H1 (cell line): ENCODE measurements around the gene TMEM271. TPM values are rescaled to one million over a fixed set of nuclear protein-coding genes. Genes with fewer than 3 reads are reported as not detected.

ENCODE experiments used
- CTCF ChIA-PET: fragments of 300-600 bp; sonication (Branson Sonifier 250); formaldehyde crosslinking; loops from one replicate; lab custom pipeline; 2021; ENCODE audit not compliant: partially characterized antibody; lab: Charles Lee
- POLR2A ChIA-PET: fragments of 300-600 bp; sonication (Branson Sonifier 250); formaldehyde crosslinking; loops from one replicate; lab custom pipeline; 2021; ENCODE audit warnings: inconsistent platforms; ENCODE audit not compliant: partially characterized antibody; lab: Charles Lee
- DNase-seq, 2 experiments: peaks; one replicate each; pipeline versions ENCODE4 v3.0.0 to v3.0.0-alpha.2; 2010 to 2022; ENCODE audit warnings: low spot score in 2 of 2, low read depth in 1 of 2, mixed read lengths in 1 of 2
- FAIRE-seq: peaks from 2 replicates; lab custom pipeline; 2011; peaks lifted over from hg19 to GRCh38; lab: Jason Lieb, UNC
- H2AFZ ChIP-seq: 2 replicates; pipeline ENCODE4 v1.8.1; 2012; ENCODE audit warnings: low read length, inconsistent platforms
- H2AK5ac ChIP-seq: 2 replicates; pipeline ENCODE4 v1.6.1; 2013; ENCODE audit warnings: low read depth, low read length
- H2BK120ac ChIP-seq: replicated peaks from 2 replicates; pipeline ENCODE3; 2013; ENCODE audit warnings: low read depth, low read length, inconsistent platforms
- H2BK12ac ChIP-seq: 2 replicates; pipeline ENCODE4 v1.6.1; 2013; ENCODE audit warnings: low read depth, low read length
- H2BK15ac ChIP-seq: 2 replicates; pipeline ENCODE4 v1.6.1; 2013; ENCODE audit warnings: low read length
- H2BK20ac ChIP-seq: 2 replicates; pipeline ENCODE4 v1.6.1; 2013; ENCODE audit warnings: low read length
- H2BK5ac ChIP-seq: 2 replicates; pipeline ENCODE4 v1.6.1; 2013; ENCODE audit warnings: low read depth, low read length
- H3K14ac ChIP-seq: 2 replicates; pipeline ENCODE4 v1.6.1; 2013; ENCODE audit warnings: inconsistent platforms; ENCODE audit not compliant: insufficient read length
- H3K18ac ChIP-seq: 2 replicates; pipeline ENCODE4 v1.6.1; 2013; ENCODE audit warnings: low read length; ENCODE audit errors: extremely low read depth
- H3K23ac ChIP-seq: 2 replicates; pipeline ENCODE4 v1.6.1; 2013; ENCODE audit warnings: inconsistent platforms; ENCODE audit not compliant: insufficient read length
- H3K23me2 ChIP-seq: 2 replicates; pipeline ENCODE4 v1.6.1; 2013; ENCODE audit warnings: low read depth, low read length
- H3K27ac ChIP-seq: 2 replicates; pipeline ENCODE4 v1.6.1; 2011; ENCODE audit warnings: low read depth, low read length, inconsistent platforms
- H3K27me3 ChIP-seq, 4 experiments: replicated peaks in 1 of 4; 1 replicate in 1 of 4; 2 replicates in 3 of 4; pipeline versions ENCODE4 v1.6.1 to v1.8.1; 2011 to 2013; ENCODE audit warnings: low read length in 3 of 4, mild to moderate bottlenecking in 3 of 4, inconsistent platforms in 2 of 4, mixed read lengths in 2 of 4, moderate library complexity in 1 of 4; ENCODE audit not compliant: control insufficient read depth in 3 of 4, insufficient read depth in 3 of 4; ENCODE audit errors: extremely low read depth in 1 of 4
- H3K36me3 ChIP-seq, 4 experiments: 2 replicates each; pipeline versions ENCODE4 v1.6.1 to v1.8.1; 2011 to 2013; ENCODE audit warnings: mild to moderate bottlenecking in 4 of 4, low read length in 3 of 4, moderate library complexity in 2 of 4, control low read depth in 1 of 4, inconsistent platforms in 1 of 4; ENCODE audit not compliant: insufficient read depth in 4 of 4, control insufficient read depth in 2 of 4
- H3K4ac ChIP-seq: replicated peaks from 2 replicates; pipeline ENCODE3; 2013; ENCODE audit warnings: low read length, low read depth, mixed read lengths, inconsistent platforms; ENCODE audit not compliant: insufficient read length
- H3K4me1 ChIP-seq, 4 experiments: replicated peaks in 1 of 4; 1 replicate in 1 of 4; 2 replicates in 3 of 4; pipeline versions ENCODE4 v1.6.1 to v1.8.1; 2011 to 2013; ENCODE audit warnings: low read length in 3 of 4, inconsistent platforms in 2 of 4, mixed read lengths in 1 of 4; ENCODE audit not compliant: insufficient read depth in 4 of 4, control insufficient read depth in 3 of 4
- H3K4me2 ChIP-seq, 2 experiments: 2 replicates each; pipeline versions ENCODE4 v1.6.1 to v1.8.1; 2011 to 2013; ENCODE audit warnings: low read depth in 2 of 2, low read length in 2 of 2, control low read depth in 1 of 2, inconsistent platforms in 1 of 2, mild to moderate bottlenecking in 1 of 2; ENCODE audit not compliant: insufficient read depth in 1 of 2
- H3K4me3 ChIP-seq, 4 experiments: fragments of 200-600, 300-600 bp in 1 of 4; sonication (generic), shearing (Covaris generic), sonication (Bioruptor Twin) in 1 of 4; 2 replicates each; pipeline versions ENCODE4 v1.5.1 to v1.8.1; 2011 to 2016; ENCODE audit warnings: low read length in 4 of 4, low read depth in 3 of 4, control low read depth in 2 of 4, inconsistent platforms in 2 of 4, mild to moderate bottlenecking in 2 of 4, mixed read lengths in 1 of 4, moderate library complexity in 1 of 4; ENCODE audit not compliant: insufficient read depth in 2 of 4; ENCODE audit errors: extremely low read depth in 1 of 4
- H3K56ac ChIP-seq: replicated peaks from 2 replicates; pipeline ENCODE3; 2013; ENCODE audit warnings: low read depth, mild to moderate bottlenecking, mixed read lengths, low read length, inconsistent platforms; ENCODE audit not compliant: insufficient read length
- H3K79me1 ChIP-seq: 2 replicates; pipeline ENCODE4 v1.6.1; 2013; ENCODE audit warnings: low read depth, low read length, control low read depth
- H3K79me2 ChIP-seq, 2 experiments: 2 replicates each; pipeline versions ENCODE4 v1.6.1 to v1.8.1; 2012 to 2013; ENCODE audit warnings: low read length in 2 of 2, mild to moderate bottlenecking in 2 of 2, inconsistent platforms in 1 of 2; ENCODE audit not compliant: insufficient read depth in 2 of 2, control insufficient read depth in 1 of 2
- H3K9ac ChIP-seq, 4 experiments: replicated peaks in 1 of 4; 1 replicate in 1 of 4; 2 replicates in 3 of 4; pipeline versions ENCODE4 v1.6.1 to v1.8.1; 2011 to 2013; ENCODE audit warnings: low read depth in 3 of 4, low read length in 3 of 4, control low read depth in 2 of 4, mild to moderate bottlenecking in 2 of 4, moderate library complexity in 2 of 4, inconsistent platforms in 1 of 4; ENCODE audit errors: extremely low read depth in 1 of 4
- H3K9me3 ChIP-seq, 2 experiments: 2 replicates each; pipeline versions ENCODE4 v1.6.1 to v1.8.1; 2012 to 2013; ENCODE audit warnings: mild to moderate bottlenecking in 2 of 2, moderate library complexity in 2 of 2, control low read depth in 1 of 2, inconsistent platforms in 1 of 2, low read depth in 1 of 2, low read length in 1 of 2, mixed read lengths in 1 of 2; ENCODE audit not compliant: insufficient read depth in 2 of 2
- H4K20me1 ChIP-seq, 2 experiments: replicated peaks in 1 of 2; 2 replicates each; pipeline versions ENCODE3 to v1.8.1; 2011 to 2013; ENCODE audit warnings: inconsistent platforms in 2 of 2, low read length in 2 of 2, mild to moderate bottlenecking in 1 of 2; ENCODE audit not compliant: insufficient read depth in 2 of 2, control insufficient read depth in 1 of 2
- H4K5ac ChIP-seq: 2 replicates; pipeline ENCODE4 v1.6.1; 2013; ENCODE audit warnings: low read length, low read depth, mixed read lengths, inconsistent platforms; ENCODE audit not compliant: insufficient read length
- H4K8ac ChIP-seq: 2 replicates; pipeline ENCODE4 v1.8.0; 2013; ENCODE audit warnings: mild to moderate bottlenecking, moderate library complexity, low read length, inconsistent platforms; ENCODE audit not compliant: insufficient read depth; ENCODE audit errors: extremely low read depth
- H4K91ac ChIP-seq: replicated peaks from 2 replicates; pipeline ENCODE3; 2013; ENCODE audit warnings: low read length, mixed read lengths, inconsistent platforms; ENCODE audit not compliant: insufficient read length
- CHD1 ChIP-seq: IDR thresholded peaks from 2 replicates; pipeline ENCODE4 v1.6.1; 2012; ENCODE audit warnings: low read depth, low read length, improper control_type of control experiment
- GTF2F1 ChIP-seq: IDR thresholded peaks from 2 replicates; pipeline ENCODE4 v1.6.1; 2012; ENCODE audit warnings: low read depth, low read length, improper control_type of control experiment, borderline replicate concordance
- MAX ChIP-seq: IDR thresholded peaks from 2 replicates; pipeline ENCODE4 v1.6.1; 2012; ENCODE audit warnings: inconsistent platforms
- SUZ12 ChIP-seq: fragments of 200-600 bp; sonication (generic); IDR thresholded peaks from 2 replicates; pipeline ENCODE4 v1.6.1; 2012; ENCODE audit warnings: mild to moderate bottlenecking, inconsistent platforms, low read length, moderate library complexity, mixed read lengths
- TAF1 ChIP-seq: IDR thresholded peaks from 2 replicates; pipeline ENCODE4 v1.6.1; 2011; ENCODE audit warnings: mild to moderate bottlenecking, low read depth, low read length
- TAF7 ChIP-seq: optimal IDR thresholded peaks from 2 replicates; pipeline ENCODE3; 2011; ENCODE audit warnings: low read depth, mild to moderate bottlenecking, inconsistent platforms, low read length, moderate library complexity, borderline replicate concordance
- ZNF274 ChIP-seq: IDR thresholded peaks from 2 replicates; pipeline ENCODE4 v1.7.0; 2012; ENCODE audit warnings: low read length, borderline replicate concordance; ENCODE audit errors: extremely low read depth
- WGBS, 2 experiments: shearing (Covaris generic) in 1 of 2; methylation state at CpG; one replicate each; pipeline versions ENCODE4 v1.1.6 to v1.1.7; 2013 to 2015; ENCODE audit warnings: low lambda C conversion rate in 2 of 2, mixed read lengths in 2 of 2, inconsistent platforms in 1 of 2, low coverage in 1 of 2, missing lambda C conversion rate in 1 of 2; ENCODE audit not compliant: insufficient replicate concordance in 2 of 2, insufficient coverage in 1 of 2, insufficient read length in 1 of 2; ENCODE audit errors: extremely low coverage in 1 of 2, missing lambda C conversion rate in 1 of 2; 5-methylcytosine and 5-hydroxymethylcytosine counted together
- polyA plus RNA-seq, 7 experiments: library from polyadenylated mRNA; depleted of rRNA in 3 of 7; stranded (reverse) in 5 of 7; unstranded in 2 of 7; fragments of >200 nt in 5 of 7; fragments of 200-250 nt in 2 of 7; gene quantifications; 1 replicate in 5 of 7; 2 replicates in 1 of 7; 4 replicates in 1 of 7; pipeline versions ENCODE4 v1.2.1 to v1.2.3, GENCODE V29; 2011 to 2013; ENCODE audit warnings: missing spikeins in 2 of 7, mixed read lengths in 2 of 7
- total RNA-seq: library from RNA; stranded (reverse); fragmentation: NEBNext Ultra II Directional; extraction: Animal tissue kit (Norgen Biotek cat#: 25700); gene quantifications from 2 replicates; pipeline ENCODE4 v1.2.1, GENCODE V29; 2021
- TF ChIP-seq, protein P1 (sequence below): IDR thresholded peaks from 2 replicates; pipeline ENCODE4 v1.6.1; 2011; ENCODE audit warnings: low read depth, mild to moderate bottlenecking, low read length; ENCODE audit not compliant: insufficient read depth

TMEM271 gene
- total and polyA plus RNA-seq, 2 of the 8 experiments (the other 6 are each of a cell fraction or from before 2014, with no cell fraction given): 0.08 to 0.35 TPM

GRCh38 chr4:578451-579443 is 2.7 kb upstream of the TMEM271 start:
- no peak overlapping the region for H4K5ac ChIP-seq
- H2AK5ac ChIP-seq: no peak overlapping the region; the same call in 1 of the 2 replicates
- H2BK20ac ChIP-seq: no peak overlapping the region
- FAIRE-seq: no peak
- H3K4me2 ChIP-seq: peak overlapping the region; percentile 79 to 100; a peak in 3 of 4 replicates
- WGBS, 2 experiments: 54% methylated on average over 32 of the region's 32 CpGs; no CpG with 5 or more reads in 1 of the 2 experiments
- no peak overlapping the region for H2AFZ ChIP-seq
- H3K36me3 ChIP-seq: no peaks in the 10 kb centered on the region
- H2BK12ac ChIP-seq: peak overlapping the region; percentile 2; the same call in 1 of the 2 replicates
- H4K20me1 ChIP-seq: peaks cover 0 to 10% of the 10 kb centered on the region in 2 experiments
- no peak overlapping the region for H2BK120ac ChIP-seq
- H3K79me1 ChIP-seq: no peaks in the 10 kb centered on the region
- H4K91ac ChIP-seq: no peak overlapping the region
- no peak overlapping the region; the same call in 1 of the 2 replicates for H4K8ac ChIP-seq
- no peak overlapping the region for H3K9ac ChIP-seq
- peak overlapping the region; percentile 87 for H3K4ac ChIP-seq
- H3K4me3 ChIP-seq: peak overlapping the region in 3 of 4 experiments; percentile 64 to 69 (median 68); a peak in 4 of 8 replicates
- H2BK15ac ChIP-seq: peak overlapping the region; percentile 72; the same call in 1 of the 2 replicates
- peak overlapping the region; percentile 60; the same call in 1 of the 2 replicates for H3K18ac ChIP-seq
- H3K56ac ChIP-seq: no peak overlapping the region
- peaks cover 48 to 60% (median 53%) of the 10 kb centered on the region in 4 experiments for H3K27me3 ChIP-seq
- peaks cover 0 to 1% of the 10 kb centered on the region in 2 experiments; a peak in 1 of 4 replicates for H3K9me3 ChIP-seq
- POLR2A ChIA-PET: interaction anchor here (1.2 to 1.5 kb wide), 3 partner anchors 10 to 96 kb away, joined by 3 to 4 read pairs (median 3); partner anchors contain the start of genes ATP5ME and MYL5
- TF ChIP-seq TAF7: no peak
- TF ChIP-seq SUZ12: peak; percentile 7; the same call in 1 of the 2 replicates
- TF ChIP-seq ZNF274: no peak
- TF ChIP-seq CHD1: no peak
- TF ChIP-seq GTF2F1: no peak
- TF ChIP-seq, protein P1, sequence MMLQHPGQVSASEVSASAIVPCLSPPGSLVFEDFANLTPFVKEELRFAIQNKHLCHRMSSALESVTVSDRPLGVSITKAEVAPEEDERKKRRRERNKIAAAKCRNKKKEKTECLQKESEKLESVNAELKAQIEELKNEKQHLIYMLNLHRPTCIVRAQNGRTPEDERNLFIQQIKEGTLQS: no peak
- no peak for TF ChIP-seq TAF1
- no peak for TF ChIP-seq MAX
- TF ChIP-seq, all 59 proteins: peak for 1
- CTCF ChIA-PET: interaction anchor here (0.7 to 1.5 kb wide), 6 partner anchors 9 to 106 kb away, joined by 3 to 6 read pairs (median 3); no protein-coding TSS in a partner anchor
- Histone ChIP-seq H3K27ac (no peak overlapping the region), H3K4me1 (peaks cover 0 to 20% (median 12%) of the 10 kb centered on the region in 4 experiments; a peak in 6 of 7 replicates), H3K79me2 (no peaks in the 10 kb centered on the region), H3K14ac (no peak overlapping the region), H3K23ac (no peak overlapping the region), H2BK5ac (no peak overlapping the region), H3K23me2 (peaks cover 15% of the 10 kb centered on the region)
- no peak for DNase-seq
